GM12865 (cell line): ENCODE measurements around the gene RPS6KA2.

Source experiments
- DNase-seq: peaks from one replicate; pipeline ENCODE4 v3.0.0; 2010; ENCODE audit warnings: low read depth
- H3K4me3 ChIP-seq: 2 replicates; pipeline ENCODE4 v1.5.1; 2011; ENCODE audit warnings: mild to moderate bottlenecking, low read depth, low read length, control low read depth
- CTCF ChIP-seq: IDR thresholded peaks from 2 replicates; pipeline ENCODE4 v1.5.1; 2011; ENCODE audit warnings: low read length, control low read depth, low read depth, inconsistent platforms; ENCODE audit not compliant: insufficient read depth; ENCODE audit errors: missing control alignments

The RPS6KA2 gene

GRCh38 chr6:166456395-166457156 lies 170.5 kb downstream of the RPS6KA2 start:
- TF ChIP-seq CTCF: peak; percentile 15
- no peak overlapping the region for H3K4me3 ChIP-seq
- DNase-seq: peak; percentile 39

DNA sequence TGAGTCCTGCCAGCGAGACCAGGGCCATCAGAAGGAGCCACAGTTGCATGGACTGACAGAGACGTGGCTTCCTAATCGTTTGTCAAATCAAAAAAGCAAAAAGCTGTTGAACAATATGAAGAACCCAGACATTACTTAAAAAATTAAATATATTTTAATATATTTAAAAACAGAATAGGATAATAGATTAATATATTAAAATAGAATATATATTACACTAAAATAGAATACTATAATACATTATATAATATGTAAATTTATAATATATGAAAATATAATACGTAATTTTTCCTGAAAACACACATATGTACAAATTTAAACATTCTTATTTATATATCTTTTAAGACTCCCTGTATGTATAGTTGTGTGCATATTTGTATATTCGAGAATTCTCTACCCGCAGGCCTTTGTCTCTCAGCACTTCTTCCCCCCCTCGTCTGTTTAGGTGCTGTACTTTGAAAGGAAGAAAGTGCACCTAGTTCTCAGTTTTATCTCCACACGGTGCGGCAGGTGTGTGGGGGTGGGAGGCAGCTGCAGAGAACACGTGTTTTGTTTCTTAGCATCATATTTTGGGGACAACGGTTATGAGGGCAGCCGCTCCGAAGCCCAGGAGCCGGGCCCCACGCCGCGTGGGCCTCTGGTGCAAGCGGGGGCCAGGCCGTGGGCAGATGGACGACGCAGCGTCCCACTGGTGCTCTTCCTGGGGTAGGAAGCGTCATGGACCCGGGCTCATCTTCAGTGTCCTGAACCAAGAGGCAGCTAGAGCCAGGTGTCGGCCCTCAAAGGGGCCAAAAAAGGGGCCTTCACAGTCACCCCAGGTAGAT lies 172.1 kb downstream of the RPS6KA2 start:
- TF ChIP-seq CTCF: no peak
- no peak overlapping the region for H3K4me3 ChIP-seq
- DNase-seq: no peak

DNA sequence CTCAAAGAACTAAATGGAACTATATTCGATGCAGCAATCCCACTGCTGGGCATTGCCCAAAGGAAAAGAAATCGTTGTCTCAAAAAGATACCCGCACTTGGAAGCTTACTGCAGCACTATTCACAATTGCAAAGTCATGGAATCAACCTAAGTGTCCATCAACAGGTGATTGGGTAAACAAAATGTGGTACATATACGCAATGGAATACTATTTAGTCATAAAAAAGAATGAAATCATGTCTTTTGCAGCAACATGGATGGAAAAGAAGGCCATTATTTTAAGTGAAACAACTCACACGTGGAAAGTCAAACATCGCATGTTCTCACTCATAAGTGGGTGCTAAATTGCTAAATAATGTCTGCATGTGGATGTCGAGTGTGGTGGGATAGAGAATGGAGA lies 173.4 kb downstream of the RPS6KA2 start:
- TF ChIP-seq CTCF: no peak
- no peak overlapping the region for H3K4me3 ChIP-seq
- DNase-seq: no peak

DNA sequence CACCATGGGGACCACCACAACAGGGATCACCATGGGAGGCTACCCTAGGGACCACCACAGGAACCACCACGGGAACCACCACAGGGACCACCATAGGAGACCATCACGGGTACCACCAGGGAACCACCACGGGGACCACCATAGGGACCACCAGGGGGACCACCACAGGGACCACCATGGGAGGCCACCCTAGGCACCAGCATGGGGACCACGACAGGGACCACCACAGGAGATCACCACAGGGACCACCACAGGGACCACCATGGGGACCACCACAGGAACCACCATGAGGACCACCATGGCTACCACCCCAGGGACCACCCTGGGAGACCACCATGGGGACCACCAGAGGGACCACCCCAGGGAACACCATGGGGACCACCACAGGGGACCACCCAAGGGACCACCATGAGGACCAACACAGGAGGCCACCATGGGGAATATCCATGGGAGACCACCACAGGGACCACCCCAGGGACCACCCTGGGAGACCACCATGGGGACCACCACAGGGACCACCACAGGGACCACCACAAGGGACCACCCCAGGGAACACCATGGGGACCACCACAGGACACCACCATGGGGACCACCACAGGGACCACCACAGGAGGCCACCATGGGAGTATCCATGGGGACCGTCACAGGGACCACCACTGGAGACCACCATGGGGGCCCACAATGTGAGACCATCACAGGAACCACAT lies 176.7 kb downstream of the RPS6KA2 start:
- no peak for DNase-seq
- TF ChIP-seq CTCF: no peak
- no peak overlapping the region for H3K4me3 ChIP-seq

DNA sequence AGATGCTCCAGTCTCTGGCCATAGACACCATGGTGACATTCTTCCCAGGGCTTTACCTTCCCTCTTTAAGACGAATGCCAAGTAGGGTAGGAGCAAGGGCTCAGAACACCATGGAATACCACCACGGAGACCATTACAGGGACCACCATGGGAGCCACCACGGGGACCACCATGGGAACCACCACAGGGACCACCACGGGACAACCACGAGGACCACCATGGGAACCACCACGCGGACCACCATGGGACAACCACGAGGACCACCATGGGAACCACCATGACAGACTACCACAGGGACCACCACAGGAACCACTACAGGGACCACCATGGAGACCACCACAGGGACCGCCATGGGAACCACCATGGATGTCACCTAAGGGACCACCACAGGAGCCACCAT lies 177.4 kb downstream of the RPS6KA2 start:
- H3K4me3 ChIP-seq: no peak overlapping the region
- no peak for TF ChIP-seq CTCF
- no peak for DNase-seq

GRCh38 chr6:166449036-166449435 lies 178.0 kb downstream of the RPS6KA2 start:
- no peak for DNase-seq
- TF ChIP-seq CTCF: no peak
- H3K4me3 ChIP-seq: no peak overlapping the region
